A673 (cell line): ENCODE results near the gene ADAMTS2. TPM values are rescaled to one million over a fixed set of nuclear protein-coding genes. Genes with fewer than 3 reads are reported as not detected.

Experiments
- BruUV-seq: library from RNA; stranded (reverse); fragments of 400-500 nt; replicated peaks from 2 replicates; lab custom pipeline; 2021; lab: Mats Ljungman, UMichigan
- CTCF ChIA-PET: fragments of 300-600 bp; sonication (Branson Sonifier 250); formaldehyde crosslinking; loops from one replicate; lab custom pipeline; 2022; ENCODE audit warnings: antibody characterized with exemption; lab: Charles Lee
- POLR2A ChIA-PET: fragments of 300-600 bp; sonication (Branson Sonifier 250); formaldehyde crosslinking; loops from one replicate; lab custom pipeline; 2022; ENCODE audit warnings: antibody characterized with exemption; ENCODE audit not compliant: low non-redundant PET; lab: Charles Lee
- DNase-seq: peaks from one replicate; pipeline ENCODE4 v3.0.0-alpha.2; 2015; ENCODE audit warnings: low spot score
- H3K27ac ChIP-seq: fragments of 200-600 bp; sonication (generic); 2 replicates; pipeline ENCODE4 v1.5.1; 2016; ENCODE audit warnings: mixed run types, low read depth, mild to moderate bottlenecking, mixed read lengths, antibody characterized with exemption, low read length; ENCODE audit not compliant: poor library complexity, severe bottlenecking
- H3K27me3 ChIP-seq: fragments of 200-600 bp; sonication (generic); replicated peaks from 2 replicates; pipeline ENCODE4 v1.6.1; 2017; ENCODE audit warnings: mixed run types, low read depth, mild to moderate bottlenecking, mixed read lengths, antibody characterized with exemption, low read length; ENCODE audit not compliant: insufficient read depth, poor library complexity
- H3K36me3 ChIP-seq: fragments of 200-600 bp; sonication (generic); 2 replicates; pipeline ENCODE4 v1.6.1; 2016; ENCODE audit warnings: mixed run types, mild to moderate bottlenecking, mixed read lengths, antibody characterized with exemption, low read length; ENCODE audit not compliant: insufficient read depth, poor library complexity, severe bottlenecking
- H3K4me1 ChIP-seq: fragments of 200-600 bp; sonication (generic); 2 replicates; pipeline ENCODE4 v1.6.1; 2017; ENCODE audit warnings: mixed run types, mild to moderate bottlenecking, mixed read lengths, antibody characterized with exemption, low read length; ENCODE audit not compliant: insufficient read depth, poor library complexity, severe bottlenecking
- H3K4me3 ChIP-seq: fragments of 200-600 bp; sonication (generic); 2 replicates; pipeline ENCODE4 v1.5.1; 2016; ENCODE audit warnings: low read depth, mixed run types, mild to moderate bottlenecking, mixed read lengths, low read length; ENCODE audit not compliant: poor library complexity, severe bottlenecking
- H3K9me3 ChIP-seq: fragments of 200-600 bp; sonication (generic); 2 replicates; pipeline ENCODE4 v1.6.1; 2016; ENCODE audit warnings: mixed run types, low read depth, mild to moderate bottlenecking, mixed read lengths, antibody characterized with exemption, low read length; ENCODE audit not compliant: poor library complexity, severe bottlenecking
- CTCF ChIP-seq: fragments of 300-800, 200-600 bp; sonication (generic); conservative IDR thresholded peaks from 2 replicates; pipeline ENCODE4 v1.5.1; 2017; ENCODE audit warnings: low read depth, mild to moderate bottlenecking, antibody characterized with exemption, low read length, moderate library complexity, mixed read lengths
- EZH2 ChIP-seq: fragments of 200-600 bp; sonication (generic); IDR thresholded peaks from 2 replicates; pipeline ENCODE4 v1.6.1; 2017; ENCODE audit warnings: borderline replicate concordance, low read depth, mild to moderate bottlenecking, mixed read lengths, antibody characterized with exemption, low read length; ENCODE audit not compliant: poor library complexity, severe bottlenecking
- intact Hi-C: fragments of 100-400 bp; cut with micrococcal nuclease; formaldehyde crosslinking; loops from one replicate; pipeline ENCODE4 v1.10.0; 2022; ENCODE audit not compliant: unreplicated experiment
- total RNA-seq: library from RNA; stranded (reverse); gene quantifications from 2 replicates; pipeline ENCODE4 v1.2.3, GENCODE V29; 2021

Gene ADAMTS2
- total RNA-seq, 1 experiment from 2014 or later: 0.39 TPM

- DNase-seq: no peak
- CTCF ChIA-PET: no interaction called here
- no TSS peak for BruUV-seq
- TF ChIP-seq EZH2 (no peak), CTCF (no peak)
- Histone ChIP-seq H3K27me3 (no peaks in the 10 kb centered on the region), H3K9me3 (no peaks in the 10 kb centered on the region), H3K27ac (no peak overlapping the region), H3K36me3 (no peaks in the 10 kb centered on the region), H3K4me3 (no peak overlapping the region), H3K4me1 (no peaks in the 10 kb centered on the region)
- POLR2A ChIA-PET: no interaction called here
- intact Hi-C loops: no loop called here
Measured at GRCh38 chr5:179380211-179381035, 35.2 kb upstream of the ADAMTS2 start.

- TF ChIP-seq CTCF (no peak), EZH2 (no peak)
- Histone ChIP-seq H3K4me3 (no peak overlapping the region), H3K9me3 (no peaks in the 10 kb centered on the region), H3K4me1 (no peaks in the 10 kb centered on the region), H3K27me3 (no peaks in the 10 kb centered on the region), H3K36me3 (no peaks in the 10 kb centered on the region), H3K27ac (no peak overlapping the region)
- POLR2A ChIA-PET: no interaction called here
- BruUV-seq: no TSS peak
- CTCF ChIA-PET: interaction anchor here (0.6 kb wide), 1 partner anchor 118 kb away, joined by 3 read pairs; no protein-coding TSS in a partner anchor
- intact Hi-C loops: no loop called here
- no peak for DNase-seq
Measured at GRCh38 chr5:179379321-179379890, 34.1 kb upstream of the ADAMTS2 start.

- no peaks in the 10 kb centered on the region for H3K4me1 ChIP-seq
- TF ChIP-seq CTCF (no peak), EZH2 (no peak)
- POLR2A ChIA-PET: no interaction called here
- CTCF ChIA-PET: no interaction called here
- BruUV-seq: no TSS peak
- DNase-seq: no peak
- H3K27ac ChIP-seq: no peak overlapping the region
- H3K27me3 ChIP-seq: no peaks in the 10 kb centered on the region
- no peaks in the 10 kb centered on the region for H3K9me3 ChIP-seq
- no peak overlapping the region for H3K4me3 ChIP-seq
- intact Hi-C loops: no loop called here
- H3K36me3 ChIP-seq: no peaks in the 10 kb centered on the region
Measured at GRCh38 chr5:179378441-179379271, 33.4 kb upstream of the ADAMTS2 start.
